Brain microvascular endothelial cell (primary cell): Measurements from ENCODE around the gene HES3.

Experiments
- DNase-seq: peaks from one replicate; pipeline ENCODE4 v3.0.0-alpha.2; 2020
- H3K27ac ChIP-seq: fragments of 250-450 bp; sonication (Bioruptor Pico); 2 replicates; pipeline ENCODE4 v1.5.1; 2020; ENCODE audit warnings: mild to moderate bottlenecking, moderate library complexity
- H3K27me3 ChIP-seq: fragments of 250-450 bp; sonication (Bioruptor Pico); replicated peaks from 2 replicates; pipeline ENCODE4 v1.5.1; 2020; ENCODE audit warnings: mild to moderate bottlenecking
- H3K36me3 ChIP-seq: fragments of 250-450 bp; sonication (Bioruptor Pico); replicated peaks from 2 replicates; pipeline ENCODE4 v1.5.1; 2020; ENCODE audit warnings: mild to moderate bottlenecking
- H3K4me3 ChIP-seq: 2 replicates; pipeline ENCODE4 v1.5.1; 2011; ENCODE audit warnings: low read depth, mild to moderate bottlenecking, control low read depth, low read length, moderate library complexity
- in situ Hi-C: cut with HindIII; loops from 2 replicates; pipeline ENCODE4 v1.10.0; 2017; ENCODE audit warnings: low sequenced_read_pairs, low pct_ligation_motif_present
- TF ChIP-seq, protein P1 (sequence below): IDR thresholded peaks from 2 replicates; pipeline ENCODE4 v1.5.1; 2011; ENCODE audit warnings: low read depth, mild to moderate bottlenecking, moderate library complexity, low read length, control low read depth, inconsistent platforms; ENCODE audit errors: missing control alignments

Gene HES3

DNA sequence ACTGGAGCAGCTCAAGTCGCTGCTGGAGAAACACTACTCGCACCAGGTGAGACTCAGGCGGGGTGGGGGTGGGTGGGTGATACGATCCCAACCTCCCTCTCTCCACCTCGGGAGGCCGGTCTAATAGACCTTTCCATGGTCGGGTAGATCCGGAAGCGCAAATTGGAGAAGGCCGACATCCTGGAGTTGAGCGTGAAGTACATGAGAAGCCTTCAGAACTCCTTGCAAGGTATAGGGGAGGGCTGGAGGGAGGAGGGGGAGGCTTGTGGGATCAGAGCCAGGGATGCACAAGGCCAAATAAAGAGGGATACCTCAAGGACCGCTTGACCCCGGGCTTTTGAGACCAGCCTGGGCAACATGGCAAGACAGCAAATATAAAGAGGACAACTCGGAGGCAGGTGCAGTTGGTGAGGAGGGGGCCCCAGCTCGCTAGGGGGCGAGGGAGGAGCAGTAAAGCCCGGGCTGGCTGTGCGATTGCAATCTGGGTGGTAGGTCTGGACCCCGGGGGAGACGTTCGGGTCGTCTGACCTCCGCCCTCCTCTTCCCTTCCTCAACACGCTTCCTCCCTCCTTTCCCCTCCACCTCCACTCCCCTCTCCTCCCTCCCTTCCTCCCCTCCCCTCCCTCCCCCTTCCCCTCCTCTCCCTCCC is 546 bp downstream of the HES3 start:
- Histone ChIP-seq H3K36me3 (no peaks in the 10 kb centered on the region), H3K4me3 (no peak overlapping the region), H3K27me3 (peaks cover 49% of the 10 kb centered on the region), H3K27ac (no peak overlapping the region)
- TF ChIP-seq, protein P1, sequence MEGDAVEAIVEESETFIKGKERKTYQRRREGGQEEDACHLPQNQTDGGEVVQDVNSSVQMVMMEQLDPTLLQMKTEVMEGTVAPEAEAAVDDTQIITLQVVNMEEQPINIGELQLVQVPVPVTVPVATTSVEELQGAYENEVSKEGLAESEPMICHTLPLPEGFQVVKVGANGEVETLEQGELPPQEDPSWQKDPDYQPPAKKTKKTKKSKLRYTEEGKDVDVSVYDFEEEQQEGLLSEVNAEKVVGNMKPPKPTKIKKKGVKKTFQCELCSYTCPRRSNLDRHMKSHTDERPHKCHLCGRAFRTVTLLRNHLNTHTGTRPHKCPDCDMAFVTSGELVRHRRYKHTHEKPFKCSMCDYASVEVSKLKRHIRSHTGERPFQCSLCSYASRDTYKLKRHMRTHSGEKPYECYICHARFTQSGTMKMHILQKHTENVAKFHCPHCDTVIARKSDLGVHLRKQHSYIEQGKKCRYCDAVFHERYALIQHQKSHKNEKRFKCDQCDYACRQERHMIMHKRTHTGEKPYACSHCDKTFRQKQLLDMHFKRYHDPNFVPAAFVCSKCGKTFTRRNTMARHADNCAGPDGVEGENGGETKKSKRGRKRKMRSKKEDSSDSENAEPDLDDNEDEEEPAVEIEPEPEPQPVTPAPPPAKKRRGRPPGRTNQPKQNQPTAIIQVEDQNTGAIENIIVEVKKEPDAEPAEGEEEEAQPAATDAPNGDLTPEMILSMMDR, result no peak
- in situ Hi-C loops, result no loop called here
- no peak for DNase-seq

DNA sequence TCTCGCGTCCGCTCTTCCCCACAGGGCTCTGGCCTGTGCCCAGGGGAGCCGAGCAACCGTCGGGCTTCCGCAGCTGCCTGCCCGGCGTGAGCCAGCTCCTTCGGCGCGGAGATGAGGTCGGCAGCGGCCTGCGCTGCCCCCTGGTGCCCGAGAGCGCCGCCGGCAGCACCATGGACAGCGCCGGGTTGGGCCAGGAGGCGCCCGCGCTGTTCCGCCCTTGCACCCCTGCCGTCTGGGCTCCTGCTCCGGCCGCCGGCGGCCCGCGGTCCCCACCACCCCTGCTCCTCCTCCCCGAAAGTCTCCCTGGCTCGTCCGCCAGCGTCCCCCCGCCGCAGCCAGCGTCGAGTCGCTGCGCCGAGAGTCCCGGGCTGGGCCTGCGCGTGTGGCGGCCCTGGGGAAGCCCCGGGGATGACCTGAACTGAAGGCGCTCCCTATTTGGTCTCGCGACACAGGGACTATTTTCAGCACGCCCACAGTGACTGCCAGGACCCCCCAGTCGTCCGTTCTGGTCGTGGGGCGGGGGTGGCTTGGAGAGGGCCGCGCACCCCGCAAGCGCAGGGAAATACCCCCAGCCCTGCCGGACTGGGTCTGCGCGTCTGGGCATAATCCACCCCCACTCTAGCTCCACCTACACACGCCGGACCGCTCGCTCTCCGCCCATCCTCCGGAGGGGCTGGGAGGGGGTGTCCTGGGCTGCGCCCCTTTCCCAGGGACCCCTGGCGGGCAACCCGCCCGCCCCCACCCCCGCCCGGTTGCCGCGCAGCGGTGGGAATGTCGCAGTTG is 1.3 kb downstream of the HES3 start:
- in situ Hi-C loops, result no loop called here
- DNase-seq, result peak; percentile 41
- peaks cover 51% of the 10 kb centered on the region for H3K27me3 ChIP-seq
- H3K4me3 ChIP-seq, result peak overlapping the region; percentile 17
- no peak overlapping the region for H3K27ac ChIP-seq
- no peaks in the 10 kb centered on the region for H3K36me3 ChIP-seq
- TF ChIP-seq, protein P1, result peak; percentile 76

DNA sequence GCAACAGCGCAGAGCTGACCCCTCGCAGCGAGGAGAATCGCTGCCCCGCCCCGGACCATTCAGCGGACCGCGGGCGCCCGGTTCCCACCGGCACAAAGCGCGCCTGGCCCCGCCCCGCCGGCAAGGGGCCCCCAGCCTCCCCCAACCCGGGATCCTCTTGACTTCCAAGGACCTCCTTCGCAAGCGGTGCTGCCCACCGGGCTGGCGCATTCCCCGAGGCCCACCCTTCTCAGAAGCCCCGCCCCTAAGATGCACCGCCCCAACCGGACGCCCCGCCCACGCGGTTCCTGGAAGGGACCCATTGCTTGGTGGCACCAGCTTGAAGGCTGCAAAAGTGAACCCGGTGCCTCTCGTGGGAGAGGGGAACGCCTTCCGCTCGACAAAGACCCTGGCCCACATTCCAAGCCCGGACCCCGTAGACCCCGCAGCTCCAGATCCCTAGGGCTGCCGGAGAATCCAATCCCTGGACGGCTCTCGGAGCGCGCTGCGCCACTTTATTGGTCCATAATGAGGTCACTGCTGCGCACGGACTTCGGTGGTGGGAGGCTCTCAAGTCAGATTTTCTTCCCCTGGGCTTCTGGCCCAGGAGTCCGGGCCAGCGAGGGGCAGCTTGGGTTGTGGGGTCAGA is 2.0 kb downstream of the HES3 start:
- Histone ChIP-seq H3K36me3 (no peaks in the 10 kb centered on the region), H3K4me3 (peak overlapping the region; percentile 22), H3K27me3 (peaks cover 51% of the 10 kb centered on the region), H3K27ac (no peak overlapping the region)
- no peak for DNase-seq
- in situ Hi-C loops, result no loop called here
- TF ChIP-seq, protein P1, result no peak

DNA sequence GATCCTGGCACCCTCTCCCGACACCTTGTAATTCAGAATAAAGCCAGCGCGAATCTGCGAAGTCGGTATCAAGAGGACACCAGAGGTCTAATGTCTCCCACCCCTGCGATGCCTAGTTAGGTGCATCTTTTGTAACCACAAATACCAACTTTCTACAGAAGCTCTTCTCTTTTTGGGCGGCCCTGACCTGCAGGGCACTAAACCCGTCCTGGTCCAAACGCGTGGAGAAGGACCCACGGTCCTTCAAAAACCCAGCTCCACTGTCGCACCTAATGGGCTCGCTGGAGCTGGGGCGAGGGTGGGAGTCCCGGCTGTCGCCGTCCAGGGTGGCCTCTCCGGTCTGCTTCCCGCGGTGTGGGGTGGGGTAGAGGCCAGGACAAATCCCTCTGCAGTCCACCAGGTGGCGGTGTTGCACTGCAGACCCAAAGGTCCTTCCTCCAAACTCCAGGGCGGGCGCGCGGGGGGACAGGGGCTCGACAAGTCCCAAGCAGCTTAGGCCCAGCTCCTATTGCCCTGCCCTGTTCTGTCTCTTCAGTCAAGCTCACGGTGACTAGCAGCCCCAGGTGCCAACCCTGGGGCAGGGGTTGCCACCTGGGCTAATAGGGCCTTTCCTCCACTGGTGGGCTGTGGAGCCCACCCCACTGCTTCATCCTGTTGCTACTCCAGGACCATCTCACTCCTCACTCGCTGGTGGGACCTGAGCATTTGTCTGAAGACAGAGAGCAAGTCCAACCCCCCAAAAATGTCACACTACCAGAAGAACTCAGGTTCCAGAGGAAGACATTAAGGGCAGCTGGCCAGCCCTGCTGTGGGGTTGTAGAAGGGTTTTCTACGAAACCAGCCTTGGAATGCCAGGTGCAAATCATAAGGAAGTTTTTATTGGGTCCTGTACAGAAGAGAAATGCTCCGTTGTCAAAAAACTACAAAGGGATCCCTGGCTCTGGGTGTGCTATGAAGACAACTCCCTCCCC is 2.8 kb downstream of the HES3 start:
- peaks cover 45% of the 10 kb centered on the region for H3K27me3 ChIP-seq
- H3K36me3 ChIP-seq, result no peaks in the 10 kb centered on the region
- H3K4me3 ChIP-seq, result no peak overlapping the region
- in situ Hi-C loops, result no loop called here
- TF ChIP-seq, protein P1, result peak; percentile 87
- peak; percentile 41 for DNase-seq
- H3K27ac ChIP-seq, result no peak overlapping the region

DNA sequence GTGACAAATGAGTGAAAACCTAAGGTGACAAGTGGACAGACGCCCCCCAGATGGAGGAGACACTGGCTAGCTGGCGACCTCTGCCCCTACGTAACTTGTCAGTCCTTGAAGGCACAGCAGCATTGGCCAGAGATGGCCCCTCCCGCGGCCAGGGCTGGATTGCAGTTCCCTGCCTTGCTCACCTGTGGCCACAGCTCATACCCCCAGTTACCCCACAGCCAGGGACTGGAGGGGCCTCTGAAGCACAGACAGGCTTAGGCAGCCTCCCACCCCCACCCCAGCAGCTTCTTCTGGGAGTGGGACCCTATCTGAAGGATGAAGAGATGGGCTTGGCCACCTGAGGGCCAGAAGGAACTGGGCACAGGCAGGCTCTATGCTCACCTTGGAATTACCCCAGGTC is 3.7 kb downstream of the HES3 start:
- H3K36me3 ChIP-seq, result no peaks in the 10 kb centered on the region
- H3K4me3 ChIP-seq, result no peak overlapping the region
- H3K27ac ChIP-seq, result no peak overlapping the region
- DNase-seq, result no peak
- peaks cover 39% of the 10 kb centered on the region for H3K27me3 ChIP-seq
- TF ChIP-seq, protein P1, result no peak
- in situ Hi-C loops, result no loop called here
